ENCODE data around the gene ATG9B.
A peak's percentile ranks its signal among the peaks of the same experiment; 100 is the strongest.

The ATG9B gene

DNA sequence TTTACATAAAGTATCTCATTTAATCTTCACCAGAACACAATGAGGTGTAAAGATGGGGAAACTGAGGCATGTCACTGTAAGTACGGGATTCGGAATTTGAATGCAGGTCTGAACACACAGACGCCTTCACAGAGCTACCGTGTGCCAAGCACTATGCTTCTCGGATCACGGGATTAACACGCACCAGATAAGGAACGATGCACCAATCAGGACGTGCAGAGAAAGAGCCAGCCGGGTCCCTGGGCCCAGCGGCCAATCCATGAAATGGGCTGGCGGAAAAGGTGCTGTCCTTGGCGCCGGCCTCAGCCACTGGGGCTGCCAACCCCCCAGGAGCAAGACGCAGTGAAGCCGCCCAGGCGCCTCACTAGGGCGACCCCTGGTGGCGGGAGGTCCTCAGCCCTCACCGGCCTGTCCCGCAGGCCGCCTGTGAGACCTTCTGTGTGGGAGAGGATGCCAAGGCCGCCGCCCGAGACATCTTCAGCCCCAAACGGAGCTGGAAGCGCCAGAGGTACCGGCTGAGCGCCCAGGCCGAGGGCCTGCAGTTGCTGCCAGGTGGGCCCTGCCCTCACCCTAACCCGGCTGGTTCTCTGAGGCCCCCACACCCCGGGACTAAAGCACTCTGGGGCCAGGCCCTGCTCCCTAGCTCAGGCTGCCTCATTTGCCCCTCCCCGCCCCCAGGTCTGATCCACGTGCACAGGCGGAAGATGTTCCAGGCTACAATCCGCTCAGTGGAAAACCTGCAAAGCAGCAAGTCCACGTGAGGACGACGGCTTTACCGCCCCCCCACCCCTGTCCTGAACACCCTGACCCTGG lies 15.6 kb downstream of the ATG9B start:
- peak; percentile 79 for TF ChIP-seq CTCF (IDR thresholded peaks at IDR 0.05; ENCODE audit: low read depth, low read length)
- H3K4me3 ChIP-seq (ENCODE audit: low read depth, low read length) = no peak overlapping the region
- no peak for DNase-seq (ENCODE audit: low read depth, low spot score)
- in situ Hi-C loops (cut with HindIII; ENCODE audit: low sequenced_read_pairs) = no loop called here

GRCh38 chr7:151008143-151008510 lies 16.2 kb downstream of the ATG9B start:
- in situ Hi-C loops (cut with HindIII; ENCODE audit: low sequenced_read_pairs) = no loop called here
- no peak overlapping the region for H3K4me3 ChIP-seq (ENCODE audit: low read depth, low read length)
- DNase-seq (ENCODE audit: low read depth, low spot score) = no peak
- no peak for TF ChIP-seq CTCF (IDR thresholded peaks at IDR 0.05; ENCODE audit: low read depth, low read length)

GRCh38 chr7:151007469-151007898 lies 16.8 kb downstream of the ATG9B start:
- in situ Hi-C loops (cut with HindIII; ENCODE audit: low sequenced_read_pairs) = no loop called here
- DNase-seq (ENCODE audit: low read depth, low spot score) = no peak
- no peak overlapping the region for H3K4me3 ChIP-seq (ENCODE audit: low read depth, low read length)
- no peak for TF ChIP-seq CTCF (IDR thresholded peaks at IDR 0.05; ENCODE audit: low read depth, low read length)

GRCh38 chr7:151006590-151007300 lies 17.5 kb downstream of the ATG9B start:
- TF ChIP-seq CTCF (IDR thresholded peaks at IDR 0.05; ENCODE audit: low read depth, low read length) = no peak
- H3K4me3 ChIP-seq (ENCODE audit: low read depth, low read length) = no peak overlapping the region
- in situ Hi-C loops (cut with HindIII; ENCODE audit: low sequenced_read_pairs) = no loop called here
- DNase-seq (ENCODE audit: low read depth, low spot score) = no peak

DNA sequence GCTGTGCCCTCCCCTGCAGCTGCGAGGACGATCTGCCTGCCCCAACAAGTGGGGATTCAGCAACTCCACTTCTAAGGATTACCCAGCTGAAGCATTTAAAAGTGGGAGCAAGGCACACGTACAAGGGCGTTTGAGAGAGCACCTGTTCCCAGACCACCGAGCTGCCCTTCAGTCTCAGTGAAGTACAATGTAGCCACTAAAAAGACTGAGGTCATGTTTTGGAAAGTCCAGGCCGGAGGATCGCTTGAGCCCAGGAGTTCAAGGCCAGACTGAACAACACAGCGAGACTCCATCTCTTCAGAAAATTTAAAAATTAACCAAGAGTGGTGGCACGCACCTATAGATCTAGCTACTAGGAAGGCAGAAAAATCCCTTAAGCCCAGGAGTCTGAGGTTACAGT lies 18.7 kb downstream of the ATG9B start:
- no peak for DNase-seq (ENCODE audit: low read depth, low spot score)
- in situ Hi-C loops (cut with HindIII; ENCODE audit: low sequenced_read_pairs) = no loop called here
- H3K4me3 ChIP-seq (ENCODE audit: low read depth, low read length) = no peak overlapping the region
- no peak for TF ChIP-seq CTCF (IDR thresholded peaks at IDR 0.05; ENCODE audit: low read depth, low read length)

DNA sequence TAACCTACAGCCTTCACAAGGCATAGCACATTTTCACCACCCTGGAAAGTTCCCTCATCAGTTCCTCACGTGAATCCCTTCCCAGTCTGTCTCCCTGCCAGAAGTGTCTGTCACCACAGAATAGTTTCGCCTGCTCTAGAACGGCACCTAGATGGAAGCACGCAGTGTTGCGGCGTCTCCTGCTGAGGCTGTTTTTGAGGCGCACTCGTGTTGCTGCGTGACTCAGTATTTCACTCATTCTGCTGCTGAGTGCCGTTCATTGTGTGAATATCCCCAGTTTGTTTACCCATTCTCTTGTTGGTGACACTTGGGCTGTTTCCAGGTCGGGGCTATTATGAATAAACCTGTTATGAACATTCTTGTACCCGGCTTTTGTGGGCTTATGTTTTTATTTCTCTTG lies 20.7 kb downstream of the ATG9B start:
- in situ Hi-C loops (cut with HindIII; ENCODE audit: low sequenced_read_pairs) = no loop called here

More for the DNA sequence above, 20.7 kb downstream of the ATG9B start:
- no peak for DNase-seq (ENCODE audit: low read depth, low spot score)
- H3K4me3 ChIP-seq (ENCODE audit: low read depth, low read length) = no peak overlapping the region
- TF ChIP-seq CTCF (IDR thresholded peaks at IDR 0.05; ENCODE audit: low read depth, low read length) = no peak
